K562 (cell line): Measurements from ENCODE around the gene ZFPM1. TPM values are rescaled to one million over a fixed set of nuclear protein-coding genes. Genes with fewer than 3 reads are reported as not detected.

Experiments
- ATAC-seq: fragments of 200-7000 bp; cut with Tn5 transposase; 3 replicates; pipeline ENCODE4 v1.9.1; 2020; ENCODE audit warnings: moderate library complexity
- BruUV-seq: library from RNA; stranded (reverse); fragments of 400-500 nt; replicated peaks from 2 replicates; lab custom pipeline; 2021; lab: Mats Ljungman, UMichigan
- CTCF ChIA-PET: fragments of 300-600 bp; formaldehyde crosslinking; extraction: SDS; loops from one replicate; lab custom pipeline; 2021; ENCODE audit warnings: low intra/inter-chr PET ratio; lab: Yijun Ruan, JAX
- POLR2A ChIA-PET: fragments of 300-600, 350-650 bp; sonication (Branson Sonifier 250); formaldehyde crosslinking; extraction: SDS; loops from one replicate; lab custom pipeline; 2021; ENCODE audit warnings: antibody characterized with exemption, inconsistent platforms; lab: Yijun Ruan, JAX
- DNase-seq, 4 experiments: peaks; one replicate each; pipeline versions ENCODE4 v3.0.0 to v3.0.0-alpha.2; 2011 to 2018; ENCODE audit warnings: low spot score in 3 of 4, mixed read lengths in 3 of 4; ENCODE audit errors: extremely low read depth in 1 of 4
- FAIRE-seq: peaks from 2 replicates; lab custom pipeline; 2011; peaks lifted over from hg19 to GRCh38; lab: Jason Lieb, UNC
- H2AFZ ChIP-seq: 2 replicates; pipeline ENCODE4 v1.6.0; 2011; ENCODE audit warnings: low read depth, low read length, control low read depth, inconsistent platforms
- H3K27ac ChIP-seq: fragments of 200-600 bp; 3 replicates; pipeline ENCODE4 v1.8.0; 2011; ENCODE audit warnings: low read depth, mild to moderate bottlenecking, control low read depth, inconsistent platforms, low read length, moderate library complexity, mixed read lengths; ENCODE audit errors: extremely low read depth
- H3K27me3 ChIP-seq, 2 experiments: fragments of 300-600 bp in 1 of 2; 2 replicates in 1 of 2; 3 replicates in 1 of 2; pipeline versions ENCODE4 v1.6.0 to v1.8.0; 2011; ENCODE audit warnings: inconsistent platforms in 2 of 2, low read length in 2 of 2, mild to moderate bottlenecking in 1 of 2, mixed read lengths in 1 of 2, moderate library complexity in 1 of 2; ENCODE audit not compliant: control insufficient read depth in 2 of 2, insufficient read depth in 2 of 2
- H3K36me3 ChIP-seq: fragments of 300-600 bp; 3 replicates; pipeline ENCODE4 v1.8.0; 2011; ENCODE audit warnings: mild to moderate bottlenecking, low read length, inconsistent platforms; ENCODE audit not compliant: control insufficient read depth, insufficient read depth
- H3K4me1 ChIP-seq, 2 experiments: fragments of 200-600 bp in 1 of 2; replicated peaks in 1 of 2; 2 replicates in 1 of 2; 3 replicates in 1 of 2; pipeline versions ENCODE4 v1.5.1 to v1.8.0; 2011; ENCODE audit warnings: inconsistent platforms in 2 of 2, low read length in 2 of 2, mild to moderate bottlenecking in 1 of 2, mixed read lengths in 1 of 2, moderate library complexity in 1 of 2; ENCODE audit not compliant: control insufficient read depth in 2 of 2, insufficient read depth in 2 of 2
- H3K4me2 ChIP-seq: 2 replicates; pipeline ENCODE4 v1.6.1; 2011; ENCODE audit warnings: low read length, control low read depth, inconsistent platforms, mixed read lengths; ENCODE audit not compliant: insufficient read depth
- H3K4me3 ChIP-seq: fragments of 200-600 bp; sonication (generic), shearing (Covaris generic); 2 replicates; pipeline ENCODE4 v1.5.1; 2016; ENCODE audit warnings: control low read depth, inconsistent platforms
- H3K79me2 ChIP-seq: fragments of 200-600 bp; 3 replicates; pipeline ENCODE4 v1.8.0; 2011; ENCODE audit warnings: low read length, inconsistent platforms; ENCODE audit not compliant: control insufficient read depth, insufficient read depth
- H3K9ac ChIP-seq, 2 experiments: 2 replicates each; pipeline versions ENCODE4 v1.6.0 to v1.6.1; 2011; ENCODE audit warnings: low read depth in 2 of 2, low read length in 2 of 2, control low read depth in 1 of 2, inconsistent platforms in 1 of 2, mild to moderate bottlenecking in 1 of 2, mixed read lengths in 1 of 2; ENCODE audit not compliant: insufficient read depth in 1 of 2
- H3K9me1 ChIP-seq: one replicate; pipeline ENCODE4 v1.6.0; 2011; ENCODE audit warnings: inconsistent platforms, mild to moderate bottlenecking, low read length, moderate library complexity; ENCODE audit not compliant: control insufficient read depth, insufficient read depth
- H3K9me3 ChIP-seq: replicated peaks from 2 replicates; pipeline ENCODE4 v1.5.1; 2011; ENCODE audit warnings: low read depth, low read length, inconsistent platforms; ENCODE audit not compliant: control insufficient read depth, insufficient read depth
- H4K20me1 ChIP-seq: replicated peaks from 2 replicates; pipeline ENCODE4 v1.6.1; 2011; ENCODE audit warnings: low read length, inconsistent platforms, mixed read lengths; ENCODE audit not compliant: control insufficient read depth, insufficient read depth
- AFF4 ChIP-seq: sonication (generic); formaldehyde crosslinking; IDR thresholded peaks from 2 replicates; pipeline ENCODE4 v1.8.0; 2023; ENCODE audit warnings: mild to moderate bottlenecking, missing genetic modification reagents
- CCAR2 ChIP-seq: fragments of 200-400 bp; formaldehyde crosslinking; IDR thresholded peaks from 2 replicates; pipeline ENCODE4 v1.6.1; 2017; ENCODE audit warnings: mild to moderate bottlenecking, low read depth, low read length
- CEBPZ ChIP-seq: fragments of 150-350 bp; IDR thresholded peaks from 2 replicates; pipeline ENCODE4 v1.6.1; 2014; ENCODE audit warnings: low read depth, mild to moderate bottlenecking, low read length, borderline replicate concordance
- EWSR1 ChIP-seq: fragments of 450-650 bp; IDR thresholded peaks from 2 replicates; pipeline ENCODE4 v1.6.1; 2018; ENCODE audit warnings: borderline replicate concordance, mild to moderate bottlenecking, low read depth, moderate library complexity; ENCODE audit not compliant: partially characterized antibody
- FIP1L1 ChIP-seq: fragments of 200-400 bp; formaldehyde crosslinking; IDR thresholded peaks from 2 replicates; pipeline ENCODE4 v1.6.1; 2018; ENCODE audit warnings: mild to moderate bottlenecking, low read depth, low read length; ENCODE audit not compliant: poor library complexity, severe bottlenecking
- HDAC2 ChIP-seq: fragments of 450-650 bp; IDR thresholded peaks from 2 replicates; pipeline ENCODE4 v1.6.1; 2016; ENCODE audit warnings: mild to moderate bottlenecking
- PATZ1 ChIP-seq: fragments of 250-450 bp; sonication (Bioruptor Pico); IDR thresholded peaks from 2 replicates; pipeline ENCODE4 v1.5.0; 2020; ENCODE audit warnings: mild to moderate bottlenecking, borderline replicate concordance
- RFX5 ChIP-seq: IDR thresholded peaks from 2 replicates; pipeline ENCODE4 v1.6.1; 2011; ENCODE audit warnings: low read depth, mild to moderate bottlenecking, improper control_type of control experiment, low read length
- TAF15 ChIP-seq: fragments of 200-400 bp; formaldehyde crosslinking; IDR thresholded peaks from 2 replicates; pipeline ENCODE4 v1.6.1; 2017; ENCODE audit warnings: mild to moderate bottlenecking, low read depth, low read length, moderate library complexity
- TBL1XR1 ChIP-seq, 2 experiments: IDR thresholded peaks; 2 replicates each; pipeline ENCODE4 v1.6.1; 2012; ENCODE audit warnings: improper control_type of control experiment in 2 of 2, low read length in 2 of 2, mild to moderate bottlenecking in 1 of 2
- XRCC3 ChIP-seq: fragments of 450-650 bp; IDR thresholded peaks from 2 replicates; pipeline ENCODE4 v1.6.1; 2017; ENCODE audit warnings: mild to moderate bottlenecking, moderate library complexity
- WGBS: fragments of 100-300 bp; shearing (Covaris generic); methylation state at CpG from one replicate; pipeline ENCODE4 v1.1.6; 2016; ENCODE audit warnings: low coverage, mixed read lengths; ENCODE audit not compliant: insufficient coverage; ENCODE audit errors: missing lambda C conversion rate; 5-methylcytosine and 5-hydroxymethylcytosine counted together
- in situ Hi-C: fragments of 300-500 bp; cut with MboI; formaldehyde crosslinking; loops from 4 replicates; pipeline ENCODE4 v1.15.0; 2018; ENCODE audit warnings: inconsistent platforms, mixed read lengths
- intact Hi-C: fragments of 100-400 bp; cut with micrococcal nuclease; formaldehyde crosslinking; loops from 2 replicates; pipeline ENCODE4 v1.14.2; 2022
- polyA plus RNA-seq, 8 experiments: library from polyadenylated mRNA; depleted of rRNA in 4 of 8; stranded (reverse) in 5 of 8; unstranded in 3 of 8; fragments of >200 nt; fragmentation: Nextera tagmentation in 2 of 8; fragmentation: Illumina TruSeq in 1 of 8; extraction: Ambion mirVana in 2 of 8; extraction: Trizol in 1 of 8; gene quantifications; 2 replicates each; pipeline versions ENCODE4 v1.2.1 to v1.2.3, GENCODE V29; 2011 to 2014; ENCODE audit warnings: inconsistent platforms in 1 of 8, missing spikeins in 1 of 8
- total RNA-seq, 7 experiments: library from RNA; depleted of rRNA in 6 of 7; stranded (reverse); fragments of >200 nt in 6 of 7; fragmentation: Illumina TruSeq in 2 of 7; extraction: Trizol in 2 of 7; gene quantifications; 2 replicates each; pipeline versions ENCODE4 v1.2.1 to v1.2.3, GENCODE V29; 2011 to 2021; ENCODE audit warnings: low replicate concordance in 1 of 7

ZFPM1 gene
- total and polyA plus RNA-seq, 9 of the 15 experiments (the other 6 are each of a cell fraction or from before 2014, with no cell fraction given), result 0.03 to 35.9 (median 1.4) TPM

- peak; percentile 19 for FAIRE-seq
- peaks cover 3% of the 10 kb centered on the region for H3K9me1 ChIP-seq
- WGBS, result 68% methylated on average over 9 of the region's 9 CpGs
- no peak for TF ChIP-seq HDAC2
- TF ChIP-seq TBL1XR1 (IDR thresholded peaks at IDR 0.05; ENCODE audit: low read length in 2 of 2), result no peak
- TF ChIP-seq FIP1L1, result peak; percentile 29
- TF ChIP-seq TAF15, result no peak
- no peak for TF ChIP-seq CEBPZ
- TF ChIP-seq PATZ1 (CRISPR knock-in tag), result no peak
- TF ChIP-seq CCAR2, result no peak
- TF ChIP-seq EWSR1, result no peak
- no peak for TF ChIP-seq AFF4 (CRISPR knock-in tag)
- TF ChIP-seq RFX5, result no peak
- TF ChIP-seq XRCC3, result no peak
Observed at GRCh38 chr16:88526906-88527185, 73.8 kb downstream of the ZFPM1 start.

More at GRCh38 chr16:88526906-88527185, 73.8 kb downstream of the ZFPM1 start:
- Histone ChIP-seq H3K4me1 (peaks cover 45 to 100% of the 10 kb centered on the region in 2 experiments), H3K27me3 (no peaks in the 10 kb centered on the region), H3K9me3 (no peaks in the 10 kb centered on the region), H4K20me1 (peaks cover 6% of the 10 kb centered on the region), H3K9ac (peak overlapping the region in 1 of 2 experiments; percentile 86; a peak in 2 of 4 replicates), H3K36me3 (peaks cover 66% of the 10 kb centered on the region; the same call in 2 of the 3 replicates), H2AFZ (no peak overlapping the region), H3K4me3 (no peak overlapping the region), H3K4me2 (no peak overlapping the region), H3K79me2 (peaks cover 5% of the 10 kb centered on the region; the same call in 1 of the 3 replicates), H3K27ac (0 out of 3 replicates have a peak overlapping the region, but pooled peaks have one; percentile 21)
- ATAC-seq, result peak; percentile 19
- in situ Hi-C loops, result loop anchor here (10.0 kb wide), 1 partner anchor 82 kb away; no protein-coding TSS in a partner anchor
- POLR2A ChIA-PET, result interaction anchor here (1.0 to 2.0 kb wide), 2 partner anchors 10 to 60 kb away, joined by 3 to 7 read pairs; no protein-coding TSS in a partner anchor
- intact Hi-C loops, result loop anchor here (1.0 to 5.0 kb wide), 3 partner anchors 35 to 84 kb away; no protein-coding TSS in a partner anchor
- no TSS peak for BruUV-seq
- CTCF ChIA-PET, result interaction anchor here (0.9 to 6.2 kb wide), 5 partner anchors 84 to 221 kb away, joined by 3 to 108 read pairs (median 7); no protein-coding TSS in a partner anchor
- no peak for DNase-seq
